ENCODE results near the gene SDCCAG8. TPM values are rescaled to one million over a fixed set of nuclear protein-coding genes. Genes with fewer than 3 reads are reported as not detected.
A peak's percentile ranks its signal among the peaks of the same experiment; 100 is the strongest.

SDCCAG8 gene
- total RNA-seq, 1 donor from 2014 or later: 105 TPM

GRCh38 chr1:243254233-243254926 lies 1.5 kb upstream of the SDCCAG8 start:
- DNase-seq (ENCODE audit: low spot score): peak; percentile 75

- peak; percentile 99 for DNase-seq (ENCODE audit: low spot score)
Measured at GRCh38 chr1:243254927-243255790, 682 bp upstream of the SDCCAG8 start, which contains the start of gene CEP170. CEP170 (minus strand) TSS chr1:243255281; CDS start chr1:243225280, 30,001 bp downstream.

- DNase-seq (ENCODE audit: low spot score): no peak
Measured at GRCh38 chr1:243256590-243256989, 749 bp downstream of the SDCCAG8 start.

GRCh38 chr1:243257189-243257588 lies 1.3 kb downstream of the SDCCAG8 start:
- DNase-seq (ENCODE audit: low spot score): no peak

GRCh38 chr1:243258731-243259130 lies 2.9 kb downstream of the SDCCAG8 start:
- DNase-seq (ENCODE audit: low spot score): no peak

GRCh38 chr1:243260221-243260880 lies 4.5 kb downstream of the SDCCAG8 start:
- no peak for DNase-seq (ENCODE audit: low spot score)

GRCh38 chr1:243261390-243261789 lies 5.5 kb downstream of the SDCCAG8 start:
- DNase-seq (ENCODE audit: low spot score): no peak

- peak; percentile 79 for DNase-seq (ENCODE audit: low spot score)
Measured at GRCh38 chr1:243264717-243265116, 8.9 kb downstream of the SDCCAG8 start.

- no peak for DNase-seq (ENCODE audit: low spot score)
Measured at GRCh38 chr1:243266231-243266630, 10.4 kb downstream of the SDCCAG8 start.

GRCh38 chr1:243267471-243267880 lies 11.6 kb downstream of the SDCCAG8 start:
- DNase-seq (ENCODE audit: low spot score): peak; percentile 20

GRCh38 chr1:243267914-243268653 lies 12.2 kb downstream of the SDCCAG8 start:
- DNase-seq (ENCODE audit: low spot score): peak; percentile 90

- peak; percentile 76 for DNase-seq (ENCODE audit: low spot score)
Measured at GRCh38 chr1:243268751-243269460, 13.1 kb downstream of the SDCCAG8 start.

- DNase-seq (ENCODE audit: low spot score): no peak
Measured at GRCh38 chr1:243269461-243269801, 13.6 kb downstream of the SDCCAG8 start.

- peak; percentile 17 for DNase-seq (ENCODE audit: low spot score)
Measured at GRCh38 chr1:243270097-243270864, 14.4 kb downstream of the SDCCAG8 start.

GRCh38 chr1:243271996-243272395 lies 16.2 kb downstream of the SDCCAG8 start:
- DNase-seq (ENCODE audit: low spot score): peak; percentile 60

GRCh38 chr1:243272401-243272800 lies 16.6 kb downstream of the SDCCAG8 start:
- peak; percentile 94 for DNase-seq (ENCODE audit: low spot score)

- peak; percentile 86 for DNase-seq (ENCODE audit: low spot score)
Measured at GRCh38 chr1:243273506-243273905, 17.7 kb downstream of the SDCCAG8 start.

- no peak for DNase-seq (ENCODE audit: low spot score)
Measured at GRCh38 chr1:243273945-243274344, 18.1 kb downstream of the SDCCAG8 start.

- no peak for DNase-seq (ENCODE audit: low spot score)
Measured at GRCh38 chr1:243275316-243275715, 19.5 kb downstream of the SDCCAG8 start.

- no peak for DNase-seq (ENCODE audit: low spot score)
Measured at GRCh38 chr1:243280571-243281129, 24.8 kb downstream of the SDCCAG8 start.
